Activated CD4-positive, alpha-beta T cell treated with anti-CD3 and anti-CD28 coated beads, Interleukin-2, amount 50 U/mL, for 24 hours (primary cell): ENCODE data around the gene NAV3.

Experiments used
- DNase-seq, 2 donors: peaks; one replicate each; pipeline ENCODE4 v3.0.0-alpha.2; 2020; ENCODE audit warnings: low read depth in 1 of 2, low spot score in 1 of 2

NAV3 gene

GRCh38 chr12:78185109-78185508, 354.4 kb downstream of the NAV3 start:
- no peak for DNase-seq

- DNase-seq: no peak
These were observed 355.0 kb downstream of the NAV3 start for GRCh38 chr12:78185651-78186050.

GRCh38 chr12:78186670-78187069, 356.0 kb downstream of the NAV3 start:
- DNase-seq: no peak

GRCh38 chr12:78187741-78188140, 357.0 kb downstream of the NAV3 start:
- DNase-seq: no peak

- DNase-seq: no peak
These were observed 359.0 kb downstream of the NAV3 start for GRCh38 chr12:78189656-78190055.

GRCh38 chr12:78191611-78192010, 360.9 kb downstream of the NAV3 start:
- no peak for DNase-seq

- DNase-seq: no peak
These were observed 362.3 kb downstream of the NAV3 start for GRCh38 chr12:78192979-78193378.

- DNase-seq: no peak
These were observed 363.8 kb downstream of the NAV3 start for GRCh38 chr12:78194448-78194847.

- no peak for DNase-seq
These were observed 368.2 kb downstream of the NAV3 start for GRCh38 chr12:78198896-78199295.

GRCh38 chr12:78199926-78200325, 369.2 kb downstream of the NAV3 start:
- no peak for DNase-seq

GRCh38 chr12:78204926-78205325, 374.2 kb downstream of the NAV3 start:
- DNase-seq: no peak

- no peak for DNase-seq
These were observed 377.4 kb downstream of the NAV3 start for GRCh38 chr12:78208092-78208491.

- no peak for DNase-seq
These were observed 379.3 kb downstream of the NAV3 start for GRCh38 chr12:78209846-78210505.

- DNase-seq: no peak
These were observed 379.8 kb downstream of the NAV3 start for GRCh38 chr12:78210506-78210860.

- DNase-seq: no peak
These were observed 380.2 kb downstream of the NAV3 start for GRCh38 chr12:78210894-78211302.

GRCh38 chr12:78220811-78221210, 390.1 kb downstream of the NAV3 start:
- no peak for DNase-seq

- no peak for DNase-seq
These were observed 393.5 kb downstream of the NAV3 start for GRCh38 chr12:78224154-78224553.

- DNase-seq: no peak
These were observed 396.1 kb downstream of the NAV3 start for GRCh38 chr12:78226763-78227162.

- no peak for DNase-seq
These were observed 399.0 kb downstream of the NAV3 start for GRCh38 chr12:78229591-78230101.

GRCh38 chr12:78232756-78233155, 402.1 kb downstream of the NAV3 start:
- DNase-seq: no peak

GRCh38 chr12:78236264-78236663, 405.6 kb downstream of the NAV3 start:
- no peak for DNase-seq

GRCh38 chr12:78239544-78239943, 408.9 kb downstream of the NAV3 start:
- DNase-seq: no peak

- DNase-seq: no peak
These were observed 410.1 kb downstream of the NAV3 start for GRCh38 chr12:78240827-78241226.
